Mesenchymal stem cell (in vitro differentiated cells and primary cell): ENCODE results near the gene ZNF862.
"Not testable (repeated sequence)": the region's sequence is repeated elsewhere in the genome, so short reads cannot be mapped to it uniquely, and the experiment has no call there.

Experiments
- DNase-seq: peaks from one replicate; pipeline ENCODE4 v3.0.0-alpha.2; 2013
- H2AFZ ChIP-seq: one replicate; pipeline ENCODE4 v1.6.1; 2013; ENCODE audit warnings: low read depth, mild to moderate bottlenecking, control low read depth, inconsistent platforms, low read length, moderate library complexity
- H2AK5ac ChIP-seq: 2 replicates; pipeline ENCODE4 v1.6.1; 2013; ENCODE audit warnings: low read length, moderate library complexity, mild to moderate bottlenecking, inconsistent platforms; ENCODE audit not compliant: severe bottlenecking
- H2BK120ac ChIP-seq: one replicate; pipeline ENCODE4 v1.6.1; 2013; ENCODE audit warnings: low read depth, mild to moderate bottlenecking, inconsistent platforms, low read length, moderate library complexity
- H2BK12ac ChIP-seq, 2 experiments: one replicate each; pipeline ENCODE4 v1.6.1; 2013; ENCODE audit warnings: inconsistent platforms in 2 of 2, low read length in 2 of 2, mild to moderate bottlenecking in 2 of 2, moderate library complexity in 2 of 2, control low read depth in 1 of 2
- H2BK15ac ChIP-seq: one replicate; pipeline ENCODE4 v1.6.1; 2013; ENCODE audit warnings: mild to moderate bottlenecking, low read depth, inconsistent platforms; ENCODE audit not compliant: poor library complexity, severe bottlenecking
- H2BK5ac ChIP-seq: 2 replicates; pipeline ENCODE4 v1.6.1; 2013; ENCODE audit warnings: low read depth, mild to moderate bottlenecking, low read length, control low read depth, inconsistent platforms; ENCODE audit not compliant: poor library complexity, severe bottlenecking
- H3K14ac ChIP-seq, 2 experiments: one replicate each; pipeline ENCODE4 v1.6.1; 2013; ENCODE audit warnings: inconsistent platforms in 2 of 2, low read length in 2 of 2, control low read depth in 1 of 2, mild to moderate bottlenecking in 1 of 2, moderate library complexity in 1 of 2
- H3K18ac ChIP-seq, 2 experiments: one replicate each; pipeline ENCODE4 v1.6.1; 2013; ENCODE audit warnings: inconsistent platforms in 2 of 2, low read length in 2 of 2, control low read depth in 1 of 2, low read depth in 1 of 2, mild to moderate bottlenecking in 1 of 2
- H3K23ac ChIP-seq, 2 experiments: one replicate each; pipeline ENCODE4 v1.6.1; 2013; ENCODE audit warnings: inconsistent platforms in 2 of 2, low read length in 2 of 2, mild to moderate bottlenecking in 2 of 2, moderate library complexity in 2 of 2, control low read depth in 1 of 2
- H3K27ac ChIP-seq: 2 replicates; pipeline ENCODE4 v1.5.1; 2013; ENCODE audit warnings: mild to moderate bottlenecking, moderate library complexity, low read length, control low read depth, inconsistent platforms; ENCODE audit not compliant: poor library complexity, severe bottlenecking
- H3K27me3 ChIP-seq, 2 experiments: 2 replicates each; pipeline versions ENCODE4 v1.6.1 to v1.7.0; 2013; ENCODE audit warnings: low read length in 2 of 2, mild to moderate bottlenecking in 2 of 2, moderate library complexity in 2 of 2, control low read depth in 1 of 2, inconsistent platforms in 1 of 2; ENCODE audit not compliant: control insufficient read depth in 1 of 2, insufficient read depth in 1 of 2
- H3K36me3 ChIP-seq, 2 experiments: 2 replicates each; pipeline versions ENCODE4 v1.6.1 to v1.7.0; 2013; ENCODE audit warnings: low read length in 2 of 2, control low read depth in 1 of 2, inconsistent platforms in 1 of 2, low read depth in 1 of 2, mild to moderate bottlenecking in 1 of 2; ENCODE audit not compliant: insufficient read depth in 2 of 2, control insufficient read depth in 1 of 2
- H3K4ac ChIP-seq, 2 experiments: one replicate each; pipeline ENCODE4 v1.6.1; 2013; ENCODE audit warnings: inconsistent platforms in 2 of 2, low read length in 2 of 2, mild to moderate bottlenecking in 2 of 2, moderate library complexity in 2 of 2, control low read depth in 1 of 2, low read depth in 1 of 2
- H3K4me1 ChIP-seq: 2 replicates; pipeline ENCODE4 v1.6.1; 2013; ENCODE audit warnings: low read depth, low read length, control low read depth; ENCODE audit not compliant: control insufficient read depth, insufficient read depth
- H3K4me2 ChIP-seq: 2 replicates; pipeline ENCODE4 v1.6.1; 2013; ENCODE audit warnings: low read length, mild to moderate bottlenecking, inconsistent platforms; ENCODE audit not compliant: poor library complexity, severe bottlenecking
- H3K4me3 ChIP-seq, 2 experiments: 2 replicates each; pipeline versions ENCODE4 v1.5.1 to v1.7.0; 2013; ENCODE audit warnings: low read length in 2 of 2, mild to moderate bottlenecking in 2 of 2, control low read depth in 1 of 2, low read depth in 1 of 2; ENCODE audit not compliant: insufficient read depth in 1 of 2
- H3K79me1 ChIP-seq: replicated peaks from 2 replicates; pipeline ENCODE4 v1.6.1; 2013; ENCODE audit warnings: mild to moderate bottlenecking, control low read depth, low read length, inconsistent platforms; ENCODE audit not compliant: poor library complexity, severe bottlenecking
- H3K9ac ChIP-seq: 2 replicates; pipeline ENCODE4 v1.7.0; 2013; ENCODE audit warnings: mild to moderate bottlenecking, low read length, moderate library complexity
- H3K9me3 ChIP-seq: 2 replicates; pipeline ENCODE4 v1.7.0; 2013; ENCODE audit warnings: mild to moderate bottlenecking, low read length; ENCODE audit not compliant: control insufficient read depth
- H4K8ac ChIP-seq: one replicate; pipeline ENCODE4 v1.6.1; 2013; ENCODE audit warnings: inconsistent platforms, mild to moderate bottlenecking, low read length, moderate library complexity
- H4K91ac ChIP-seq: one replicate; pipeline ENCODE4 v1.6.1; 2013; ENCODE audit warnings: mild to moderate bottlenecking, low read length, inconsistent platforms
- WGBS: methylation state at CpG from one replicate; pipeline ENCODE4 v1.1.7; 2013; ENCODE audit warnings: mixed read lengths; 5-methylcytosine and 5-hydroxymethylcytosine counted together

The ZNF862 gene

DNA sequence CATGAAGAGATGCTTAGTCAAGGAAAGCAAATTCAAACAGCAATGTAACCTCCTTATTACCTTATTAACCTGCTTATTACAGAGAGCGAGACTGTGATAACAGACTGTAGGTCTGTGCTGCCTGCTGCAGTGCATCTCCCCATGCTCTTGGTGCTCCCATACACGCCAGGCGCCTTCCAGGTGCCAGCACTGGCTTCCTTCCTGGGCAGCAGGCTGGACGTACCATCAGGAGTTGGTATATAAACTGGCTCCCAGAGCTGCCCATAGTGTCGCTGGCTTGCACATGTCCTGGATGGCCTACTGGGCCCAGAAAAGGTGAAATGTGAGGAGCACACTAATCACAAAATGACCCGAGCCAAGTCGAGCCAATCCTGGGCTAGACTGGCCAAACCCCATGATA lies 49.1 kb downstream of the ZNF862 start:
- no peak for DNase-seq
- Histone ChIP-seq H4K91ac (no peak overlapping the region), H2BK15ac (no peak overlapping the region), H2BK12ac (no peak overlapping the region), H2BK5ac (no peak overlapping the region), H3K79me1 (no peaks in the 10 kb centered on the region), H2AK5ac (peak overlapping the region; percentile 28), H3K9ac (no peak overlapping the region), H3K9me3 (no peaks in the 10 kb centered on the region), H2AFZ (no peak overlapping the region), H3K4ac (no peak overlapping the region), H3K27ac (peak overlapping the region; percentile 36), H3K27me3 (no peaks in the 10 kb centered on the region), H3K4me2 (no peak overlapping the region), H3K4me1 (peaks cover 30% of the 10 kb centered on the region), H3K4me3 (no peak overlapping the region), H3K36me3 (no peaks in the 10 kb centered on the region), H3K14ac (no peak overlapping the region), H3K18ac (no peak overlapping the region), H2BK120ac (no peak overlapping the region), H3K23ac (no peak overlapping the region), H4K8ac (no peak overlapping the region)
- 91% methylated on average over 7 of the region's 7 CpGs for WGBS

DNA sequence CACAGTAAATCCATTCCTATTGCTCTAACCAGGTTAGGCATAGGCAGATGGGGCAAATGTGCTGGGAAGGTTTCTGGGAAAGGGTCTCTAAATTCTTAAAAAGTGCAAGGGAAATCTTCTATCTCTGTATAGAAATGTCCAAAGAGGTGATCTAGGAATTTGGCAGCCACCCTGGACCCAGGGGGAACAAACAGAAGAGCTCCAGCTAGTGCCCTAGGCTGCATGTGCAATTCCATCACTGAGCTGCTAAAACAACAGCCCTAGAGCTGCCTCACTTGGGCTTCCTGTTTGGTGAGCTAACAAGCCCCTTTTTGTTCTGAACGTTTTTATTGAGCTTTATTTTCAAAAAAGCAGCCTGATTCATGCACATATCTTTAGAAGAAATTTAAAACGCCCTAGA lies 52.5 kb downstream of the ZNF862 start:
- H2BK120ac ChIP-seq, H3K9me3 ChIP-seq, H3K18ac ChIP-seq, H3K4me2 ChIP-seq, H3K9ac ChIP-seq, H3K36me3 ChIP-seq, H3K4me1 ChIP-seq, DNase-seq, H3K27ac ChIP-seq, H4K8ac ChIP-seq, H2AK5ac ChIP-seq, H3K4ac ChIP-seq, H4K91ac ChIP-seq, H3K27me3 ChIP-seq, H3K4me3 ChIP-seq, H2BK5ac ChIP-seq, H3K23ac ChIP-seq, H3K79me1 ChIP-seq, H2BK12ac ChIP-seq, H3K14ac ChIP-seq, H2AFZ ChIP-seq, H2BK15ac ChIP-seq: not testable (repeated sequence)
- WGBS, result no CpG with 5 or more reads among the region's 2 CpGs

DNA sequence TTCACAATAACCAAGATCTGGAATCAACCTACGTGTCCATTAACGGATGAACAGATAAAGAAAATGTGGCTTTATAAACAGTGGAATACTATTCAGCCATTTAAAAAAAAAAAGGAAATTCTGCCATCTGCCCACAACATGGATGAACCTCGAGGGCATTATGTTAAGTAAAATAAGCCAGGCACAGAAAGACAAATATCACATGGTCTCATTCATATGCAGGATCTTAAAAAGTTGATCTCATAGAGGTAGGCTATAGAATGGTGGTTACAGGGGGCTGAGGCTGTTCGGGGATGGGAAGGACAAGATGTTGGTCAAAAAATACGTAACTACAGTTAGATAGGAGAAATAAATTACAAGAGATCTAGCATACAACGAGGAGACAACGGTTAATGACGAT lies 56.8 kb downstream of the ZNF862 start:
- H3K4ac ChIP-seq, H3K9ac ChIP-seq, H3K23ac ChIP-seq, H4K8ac ChIP-seq, H3K4me1 ChIP-seq, H3K36me3 ChIP-seq, H3K27me3 ChIP-seq, H3K4me2 ChIP-seq, H2AFZ ChIP-seq, H2BK5ac ChIP-seq, H2BK15ac ChIP-seq, H3K9me3 ChIP-seq, H2AK5ac ChIP-seq, H3K27ac ChIP-seq, H4K91ac ChIP-seq, H3K18ac ChIP-seq, H3K14ac ChIP-seq, H3K79me1 ChIP-seq, DNase-seq, H2BK12ac ChIP-seq, H3K4me3 ChIP-seq, H2BK120ac ChIP-seq: not testable (repeated sequence)
- 70% methylated on average over 3 of the region's 8 CpGs for WGBS

- H3K23ac ChIP-seq, H2BK12ac ChIP-seq, H2BK120ac ChIP-seq, H3K4me3 ChIP-seq, H3K9me3 ChIP-seq, H3K4ac ChIP-seq, H3K4me2 ChIP-seq, H2AFZ ChIP-seq, H2BK5ac ChIP-seq, H2BK15ac ChIP-seq, H3K27ac ChIP-seq, H3K79me1 ChIP-seq, H3K9ac ChIP-seq, H2AK5ac ChIP-seq, H3K18ac ChIP-seq, H3K4me1 ChIP-seq, H4K91ac ChIP-seq, DNase-seq, H4K8ac ChIP-seq, H3K36me3 ChIP-seq, H3K14ac ChIP-seq, H3K27me3 ChIP-seq: not testable (repeated sequence)
- 41% methylated on average over 3 of the region's 6 CpGs for WGBS
Measured at GRCh38 chr7:149907776-149908376, 69.7 kb downstream of the ZNF862 start.
